ENCODE results near the gene KRT71. TPM values are rescaled to one million over a fixed set of nuclear protein-coding genes. Genes with fewer than 3 reads are reported as not detected.
A peak's percentile ranks its signal among the peaks of the same experiment; 100 is the strongest.
"Not testable (repeated sequence)": the region's sequence is repeated elsewhere in the genome, so short reads cannot be mapped to it uniquely, and the experiment has no call there.

Gene KRT71
- polyA plus RNA-seq (ENCODE audit: insufficient read length): not detected

DNA sequence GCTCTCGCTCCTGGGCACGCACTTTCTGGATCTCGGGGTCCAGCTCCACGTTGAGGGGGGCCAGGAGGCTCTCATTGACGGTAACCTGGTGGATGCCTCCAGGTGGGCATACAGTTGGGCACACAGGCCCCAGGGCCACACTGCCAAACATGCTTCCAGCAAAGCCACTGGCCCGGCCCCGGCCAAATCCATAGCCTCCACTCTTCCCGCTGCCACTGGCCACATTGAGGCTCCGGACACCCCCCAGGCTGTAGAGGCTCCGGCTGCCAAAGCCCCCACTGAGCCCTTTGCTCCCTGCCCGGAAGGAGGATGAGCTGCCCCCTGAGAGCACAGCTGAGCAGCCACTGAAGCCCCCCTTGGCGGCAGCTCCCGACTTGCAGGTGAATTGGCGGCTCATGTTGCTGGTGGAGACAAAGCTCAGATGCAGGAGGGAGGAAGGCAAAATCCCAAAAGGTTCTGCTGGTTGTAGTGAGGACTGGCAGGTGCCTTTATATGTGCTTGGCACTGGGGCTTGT lies at the start of gene KRT71:
TSS of gene KRT71 (minus strand) at position 465 of the 515 bp plus-strand sequence. CDS start at position 397, 68 bp downstream.
- no peak for DNase-seq (ENCODE audit: low read depth)

DNA sequence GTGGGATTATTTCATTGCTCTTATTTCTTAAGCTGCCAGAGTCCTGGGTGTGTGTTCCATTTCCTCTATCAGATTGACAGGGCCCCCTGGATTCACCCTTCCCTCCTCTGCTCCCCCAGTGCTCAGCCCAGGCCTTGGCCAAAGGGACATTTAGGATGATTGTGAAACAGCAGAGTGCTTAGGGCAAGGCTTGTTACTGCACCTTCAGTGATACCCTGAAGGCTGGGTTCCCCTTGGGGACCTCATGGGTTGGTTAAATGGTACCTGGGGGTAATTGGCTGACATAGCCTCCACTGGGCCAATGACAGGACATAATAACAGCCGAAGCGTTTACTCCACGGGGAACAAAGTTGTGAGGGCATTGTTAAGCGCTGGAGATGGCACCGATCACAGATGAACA lies 49.6 kb upstream of the KRT71 start:
- DNase-seq (ENCODE audit: low read depth): no peak

DNA sequence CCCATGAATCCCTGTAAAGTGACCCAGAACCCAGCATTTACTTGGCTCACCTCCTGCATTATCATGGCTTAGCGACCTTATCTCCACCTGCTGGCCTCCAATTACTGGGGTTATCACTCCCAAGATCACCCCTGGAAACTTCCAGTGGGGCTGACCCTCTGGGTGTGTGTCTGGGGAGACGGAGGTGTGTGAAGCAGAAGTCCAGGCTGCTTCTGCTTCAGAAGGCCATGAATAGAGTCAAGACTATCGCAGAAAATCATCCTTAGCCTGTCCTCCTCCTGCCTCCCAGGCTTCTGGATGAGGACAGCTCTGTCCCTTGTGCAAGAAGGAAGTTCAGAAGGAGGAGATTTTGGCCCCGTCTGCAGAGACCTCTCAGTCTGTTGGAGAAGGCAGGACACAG lies 48.7 kb upstream of the KRT71 start:
- no peak for DNase-seq (ENCODE audit: low read depth)

DNA sequence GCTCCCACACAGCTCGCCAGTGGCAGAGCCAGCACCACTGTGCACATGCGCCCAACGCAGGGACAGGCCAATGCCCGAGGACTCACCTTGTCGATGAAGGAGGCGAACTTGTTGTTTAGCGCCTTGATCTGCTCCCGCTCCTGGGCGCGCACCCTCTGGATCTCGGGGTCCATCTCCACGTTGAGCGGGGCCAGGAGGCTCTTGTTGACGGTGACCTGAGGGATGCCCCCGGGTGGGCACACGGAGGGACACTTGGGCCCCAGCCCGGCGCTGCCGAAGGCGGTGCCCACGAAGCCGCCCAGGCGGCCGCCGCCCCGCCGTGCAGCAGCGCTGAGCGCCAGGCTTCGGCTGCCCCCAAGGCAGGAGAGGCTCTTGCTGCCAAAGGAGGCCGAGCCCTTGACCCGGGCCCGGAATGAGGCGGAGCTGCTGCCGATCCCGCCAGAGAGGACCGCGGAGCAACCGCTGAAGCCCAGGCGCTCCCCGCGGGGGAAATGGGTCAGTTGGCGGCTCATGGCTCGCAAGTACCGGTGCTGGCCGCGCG lies 48.1 kb upstream of the KRT71 start, which contains the start of gene KRT72:
TSS of gene KRT72 (minus strand) at position 523 of the 541 bp plus-strand sequence. CDS start at position 512, 11 bp downstream.
- DNase-seq (ENCODE audit: low read depth): no peak

DNA sequence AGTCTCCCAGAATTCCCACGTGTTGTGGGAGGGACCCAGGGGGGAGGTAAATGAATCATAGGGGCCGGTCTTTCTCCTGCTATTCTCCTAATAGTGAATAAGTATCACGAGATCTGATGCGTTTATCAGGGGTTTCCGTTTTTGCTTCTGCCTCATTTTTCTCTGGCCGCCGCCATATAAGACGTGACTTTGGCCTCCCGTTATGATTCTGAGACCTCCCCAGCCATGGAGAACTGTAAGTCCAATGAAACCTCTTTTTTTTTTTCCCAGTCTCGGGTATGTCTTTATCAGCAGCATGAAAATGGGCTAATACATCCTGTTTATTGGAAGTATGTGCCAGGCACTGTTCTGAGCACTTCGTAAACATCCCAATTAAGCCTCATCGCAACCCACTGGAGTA lies 47.5 kb upstream of the KRT71 start:
- DNase-seq (ENCODE audit: low read depth): no peak

GRCh38 chr12:52600071-52600470 lies 47.1 kb upstream of the KRT71 start:
- DNase-seq (ENCODE audit: low read depth): no peak

DNA sequence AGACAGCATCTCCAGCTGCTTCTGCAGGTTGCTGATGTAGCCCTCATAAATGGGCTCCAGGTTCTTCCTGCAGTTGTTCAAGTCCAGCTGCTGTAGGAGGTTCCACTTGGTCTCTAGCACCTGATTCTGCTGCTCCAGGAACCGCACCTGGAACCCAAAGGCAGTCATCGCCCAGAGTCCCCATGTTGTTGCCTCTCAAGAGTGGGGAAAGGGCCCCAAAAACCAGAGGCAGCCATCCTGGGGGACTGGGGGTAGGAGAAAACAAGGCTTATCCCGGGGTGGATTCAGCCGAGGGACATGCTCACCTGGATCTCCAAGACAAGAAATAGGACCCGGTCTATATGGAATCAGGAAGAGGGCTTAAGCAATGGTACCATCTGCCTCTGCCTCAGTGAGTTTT lies 46.0 kb upstream of the KRT71 start:
- DNase-seq (ENCODE audit: low read depth): no peak

DNA sequence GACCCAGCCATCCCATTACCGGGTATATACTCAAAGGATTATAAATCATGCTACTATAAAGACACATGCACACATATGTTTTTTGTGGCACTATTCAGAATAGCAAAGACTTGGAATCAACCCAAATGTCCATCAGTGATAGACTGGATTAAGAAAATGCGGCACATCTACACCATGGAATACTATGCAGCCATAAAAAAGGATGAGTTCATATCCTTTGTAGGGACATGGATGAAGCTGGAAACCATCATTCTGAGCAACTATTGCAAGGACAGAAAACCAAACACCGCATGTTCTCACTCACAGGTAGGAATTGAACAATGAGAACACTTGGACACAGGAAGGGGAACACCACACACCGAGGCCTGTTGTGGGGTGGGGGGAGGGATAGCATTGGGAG lies 41.3 kb upstream of the KRT71 start:
- DNase-seq (ENCODE audit: low read depth): not testable (repeated sequence)

DNA sequence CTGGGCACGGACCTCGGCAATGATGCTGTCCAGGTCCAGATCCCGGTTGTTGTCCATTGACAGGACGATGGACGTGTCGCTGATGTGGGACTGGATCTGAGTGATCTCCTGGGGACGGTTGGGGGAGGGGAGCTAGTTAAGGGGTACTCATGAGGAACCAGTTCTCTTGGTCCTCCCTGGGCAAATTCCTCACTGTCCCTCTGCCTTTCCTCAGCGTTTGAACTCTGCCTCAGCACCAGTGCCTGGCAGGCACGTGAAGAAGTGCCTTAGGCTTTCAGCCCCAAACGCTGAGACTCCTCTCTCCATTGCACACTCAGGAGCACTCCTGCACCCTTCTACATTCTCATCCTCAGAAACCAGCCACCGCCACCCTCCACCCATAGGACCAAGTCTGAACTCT lies 38.6 kb upstream of the KRT71 start:
- no peak for DNase-seq (ENCODE audit: low read depth)

GRCh38 chr12:52590021-52590420 lies 37.1 kb upstream of the KRT71 start:
- DNase-seq (ENCODE audit: low read depth): no peak

GRCh38 chr12:52587563-52587962 lies 34.6 kb upstream of the KRT71 start:
- no peak for DNase-seq (ENCODE audit: low read depth)

DNA sequence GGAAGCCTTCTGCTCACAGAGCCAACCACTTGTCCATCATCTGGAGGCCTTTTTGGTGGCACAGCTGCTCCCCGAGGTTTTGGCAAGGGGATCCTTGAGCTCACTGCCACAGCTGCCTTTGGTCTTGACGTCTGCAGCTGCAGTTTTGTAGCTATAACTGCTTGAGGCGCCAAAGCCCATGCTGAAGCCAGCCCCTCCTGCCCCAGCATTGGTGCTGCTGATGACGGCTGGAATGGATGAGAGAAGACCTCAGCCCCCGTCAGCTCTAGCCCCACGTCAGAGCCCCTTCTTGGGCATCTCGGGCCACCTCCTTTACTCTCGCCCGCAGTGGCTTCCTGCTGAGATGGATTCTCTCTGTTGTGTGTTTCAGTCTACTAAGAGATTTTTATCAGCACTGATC lies 33.0 kb upstream of the KRT71 start:
- DNase-seq (ENCODE audit: low read depth): no peak

DNA sequence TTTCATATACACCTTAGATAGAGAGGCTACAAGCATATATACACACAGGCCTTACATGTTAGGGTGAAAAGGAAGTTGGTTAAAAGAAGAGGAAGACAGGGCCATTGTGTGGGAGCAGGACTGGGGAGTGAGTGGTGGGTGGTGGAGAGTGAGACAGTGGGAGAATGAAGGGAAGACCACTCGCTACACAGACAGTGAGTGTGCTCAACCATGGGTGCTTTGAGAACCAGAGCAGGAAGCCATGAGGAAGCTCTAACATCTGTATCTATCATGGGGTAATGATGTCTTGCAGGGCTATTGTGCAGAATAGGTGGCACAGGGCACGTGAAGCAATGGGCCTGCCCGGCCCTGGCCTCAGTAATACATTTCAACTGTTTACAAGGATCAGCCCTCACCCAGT lies 32.1 kb upstream of the KRT71 start:
- DNase-seq (ENCODE audit: low read depth): no peak

DNA sequence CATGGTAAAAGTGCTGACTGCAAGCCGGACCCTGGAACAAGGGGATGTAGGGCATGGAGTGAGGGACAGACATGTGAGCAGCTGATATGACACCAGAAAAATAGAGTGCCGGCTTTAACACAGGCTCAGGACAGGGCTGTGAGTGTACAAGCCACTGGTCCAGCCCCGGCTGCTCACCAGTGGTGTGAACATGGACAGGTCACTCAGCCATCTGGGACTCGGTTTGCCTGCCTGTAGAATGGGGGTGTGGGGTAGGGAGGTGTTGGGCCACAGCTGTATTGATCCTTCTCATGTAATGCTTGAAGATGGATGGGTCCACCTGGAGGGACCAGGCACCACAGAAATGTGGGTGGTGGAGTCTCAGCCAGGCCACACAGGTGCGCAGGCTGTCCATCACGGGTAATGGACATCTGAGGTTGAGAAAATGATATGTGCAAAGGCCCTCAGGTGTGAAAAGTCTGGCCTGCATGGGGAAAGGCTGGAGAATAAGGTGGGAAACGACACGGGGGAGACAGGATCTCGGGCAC lies 31.3 kb upstream of the KRT71 start:
- no peak for DNase-seq (ENCODE audit: low read depth)

DNA sequence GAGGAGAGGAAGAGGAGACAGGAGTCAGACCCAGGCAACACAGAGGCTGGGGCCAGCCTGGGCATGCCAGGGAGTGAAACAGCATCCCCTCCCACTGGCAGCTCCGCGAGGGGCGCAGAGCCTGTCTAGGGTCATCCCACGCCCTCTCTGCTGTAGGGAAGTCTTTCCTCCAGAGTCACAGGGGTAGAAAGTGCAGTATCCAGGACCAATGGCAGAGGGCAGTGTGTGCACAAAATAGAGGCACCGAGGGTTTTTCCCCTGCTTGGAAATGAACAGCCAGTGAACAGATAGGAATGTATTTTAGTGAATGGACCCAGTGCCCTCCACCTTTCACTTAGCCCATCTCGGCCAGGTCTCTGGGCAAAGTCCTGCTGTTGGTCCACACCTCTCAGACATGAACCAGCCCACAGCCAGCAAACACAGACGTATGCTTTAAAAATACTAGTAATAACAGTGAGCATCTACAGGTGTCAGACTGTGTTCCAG lies 30.1 kb upstream of the KRT71 start:
- DNase-seq (ENCODE audit: low read depth): peak; percentile 16

DNA sequence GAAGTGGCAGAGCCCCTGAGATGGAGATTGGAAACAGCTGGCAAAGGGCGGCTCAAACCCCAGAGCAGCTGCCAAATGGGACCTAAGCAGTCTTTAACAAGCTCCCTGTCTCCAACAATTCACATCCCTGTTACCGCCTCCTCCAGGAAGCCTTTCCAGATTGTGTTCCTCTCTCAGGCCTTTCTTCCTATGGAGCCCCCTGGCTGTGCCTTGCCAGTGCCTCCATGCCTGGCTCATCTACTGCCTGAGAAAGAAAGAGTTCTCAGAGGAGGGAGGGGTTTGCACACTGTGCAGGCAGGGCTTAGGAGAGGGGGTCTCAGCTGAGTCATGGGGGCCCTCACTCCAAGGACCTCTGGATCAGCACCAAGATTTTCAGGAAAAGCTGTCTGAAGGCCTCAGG lies 29.5 kb upstream of the KRT71 start:
- no peak for DNase-seq (ENCODE audit: low read depth)

GRCh38 chr12:52581481-52581880 lies 28.5 kb upstream of the KRT71 start:
- DNase-seq (ENCODE audit: low read depth): no peak

- DNase-seq (ENCODE audit: low read depth): no peak
These were observed 28.1 kb upstream of the KRT71 start for GRCh38 chr12:52581066-52581465.

DNA sequence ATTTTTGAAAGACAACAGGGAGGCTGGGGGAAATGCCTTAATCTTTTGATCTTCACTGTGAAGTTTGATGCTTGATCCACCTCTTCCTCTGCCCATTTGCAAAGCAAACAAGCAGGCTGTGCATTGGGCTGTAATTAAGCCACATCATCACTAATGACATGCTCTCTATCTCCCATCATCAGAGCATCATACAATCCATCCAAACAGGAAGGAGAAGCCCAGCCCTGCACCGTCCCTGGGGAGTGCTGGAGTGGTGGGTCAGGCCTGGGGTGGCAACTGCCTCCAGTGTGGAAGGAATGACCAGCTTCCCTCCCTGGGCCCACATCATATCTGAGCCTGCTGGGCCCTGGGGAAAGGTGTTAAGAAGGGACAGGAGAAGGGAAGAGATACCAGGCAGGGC lies 27.6 kb upstream of the KRT71 start:
- DNase-seq (ENCODE audit: low read depth): no peak

GRCh38 chr12:52579468-52580465 lies 26.8 kb upstream of the KRT71 start:
- no peak for DNase-seq (ENCODE audit: low read depth)

DNA sequence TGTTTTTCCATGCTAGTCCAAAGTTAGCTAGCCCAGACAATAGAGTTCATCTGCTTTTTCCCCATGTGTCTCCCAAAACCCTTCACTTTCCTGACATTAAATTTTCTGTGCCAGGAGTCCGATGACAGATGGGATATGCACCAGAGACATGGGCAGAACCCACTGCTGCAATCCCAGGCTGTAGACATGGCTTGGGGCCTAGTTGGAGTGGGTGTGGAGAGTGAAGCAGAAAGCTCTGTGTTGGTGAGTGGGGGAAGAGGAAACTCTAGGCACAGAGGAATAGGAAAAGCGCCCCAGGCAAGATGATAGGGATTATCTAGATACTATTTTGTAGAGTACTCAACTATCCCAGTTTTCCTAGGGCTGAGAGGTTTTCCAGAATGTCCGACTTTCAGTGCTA lies 25.5 kb upstream of the KRT71 start:
- DNase-seq (ENCODE audit: low read depth): no peak

- no peak for DNase-seq (ENCODE audit: low read depth)
These were observed 24.4 kb upstream of the KRT71 start for GRCh38 chr12:52577316-52577715.
